ENCODE data around the gene FKBP9.
"Not testable (repeated sequence)": the region's sequence is repeated elsewhere in the genome, so short reads cannot be mapped to it uniquely, and the experiment has no call there.

The FKBP9 gene

DNA sequence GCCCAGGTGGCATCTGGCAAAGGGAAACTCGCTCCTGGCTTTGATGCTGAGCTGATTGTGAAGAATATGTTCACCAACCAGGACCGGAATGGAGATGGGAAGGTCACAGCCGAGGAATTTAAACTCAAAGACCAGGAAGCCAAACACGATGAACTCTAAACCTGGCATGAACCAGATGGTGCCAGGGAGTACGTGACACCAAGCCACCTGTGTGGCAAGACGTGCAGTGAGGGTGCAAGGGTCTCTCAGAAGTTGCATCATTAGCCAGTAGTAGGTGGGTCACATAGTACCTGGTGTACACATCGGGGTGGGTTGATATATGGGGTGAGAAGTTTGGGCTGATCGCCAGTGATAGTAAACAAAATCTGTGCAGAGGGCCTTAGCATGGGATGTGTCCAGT is 48.0 kb downstream of the FKBP9 start:
- H3K4me1 ChIP-seq (ENCODE audit: control insufficient read depth in 2 of 2, insufficient read depth in 2 of 2, low read length in 2 of 2); H3K36me3 ChIP-seq (ENCODE audit: control insufficient read depth in 2 of 2, insufficient read depth in 2 of 2, low read length in 2 of 2); H3K27me3 ChIP-seq (ENCODE audit: control insufficient read depth in 2 of 2, insufficient read depth in 2 of 2, low read length in 2 of 2); H3K9me3 ChIP-seq (ENCODE audit: control insufficient read depth in 2 of 2, low read length in 2 of 2); H3K27ac ChIP-seq (ENCODE audit: low read depth in 2 of 2, low read length in 2 of 2); H3K9ac ChIP-seq (ENCODE audit: low read depth in 1 of 2, low read length in 2 of 2); H3K4me3 ChIP-seq (ENCODE audit: low read length in 2 of 2): not testable (repeated sequence)

DNA sequence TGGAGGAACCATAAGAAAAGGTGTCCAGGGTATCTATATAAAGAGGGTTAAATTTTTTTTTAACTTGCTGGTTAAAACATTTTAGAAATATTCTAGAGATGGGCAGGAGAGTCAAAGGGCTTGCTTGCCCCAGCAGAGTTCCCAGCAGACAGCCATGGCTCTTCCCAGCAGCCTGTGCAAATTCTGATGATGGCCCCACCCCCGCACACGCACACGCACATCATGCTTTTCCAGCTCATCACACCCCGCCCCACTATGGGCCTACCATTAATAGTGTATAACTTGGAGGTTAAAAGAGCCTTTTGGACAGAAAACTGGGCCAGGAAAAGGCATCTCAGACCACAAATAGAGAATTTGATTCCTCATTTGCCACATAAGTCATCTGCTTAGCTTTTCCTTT is 48.5 kb downstream of the FKBP9 start:
- H3K27ac ChIP-seq (ENCODE audit: low read depth in 2 of 2, low read length in 2 of 2); H3K4me3 ChIP-seq (ENCODE audit: low read length in 2 of 2); H3K9ac ChIP-seq (ENCODE audit: low read depth in 1 of 2, low read length in 2 of 2); H3K4me1 ChIP-seq (ENCODE audit: control insufficient read depth in 2 of 2, insufficient read depth in 2 of 2, low read length in 2 of 2); H3K36me3 ChIP-seq (ENCODE audit: control insufficient read depth in 2 of 2, insufficient read depth in 2 of 2, low read length in 2 of 2); H3K27me3 ChIP-seq (ENCODE audit: control insufficient read depth in 2 of 2, insufficient read depth in 2 of 2, low read length in 2 of 2); H3K9me3 ChIP-seq (ENCODE audit: control insufficient read depth in 2 of 2, low read length in 2 of 2): not testable (repeated sequence)

DNA sequence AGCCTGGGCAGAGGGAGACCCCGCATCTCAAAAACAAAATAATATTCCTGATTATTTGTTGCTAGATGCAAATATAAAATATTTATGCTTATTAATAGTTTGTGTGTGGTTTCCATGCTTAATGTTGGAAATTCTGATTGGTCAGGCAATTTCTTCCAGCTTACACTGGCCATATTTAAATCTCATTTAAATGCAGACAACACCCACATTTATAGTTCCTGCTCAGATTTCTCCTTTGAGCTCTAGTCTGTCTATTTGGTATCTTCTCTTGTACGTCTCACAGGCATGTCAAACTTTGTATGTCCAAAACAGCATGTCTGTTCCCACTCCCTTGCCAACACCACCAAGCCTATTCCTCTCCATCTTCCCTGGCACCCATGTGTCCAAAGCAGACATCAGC is 52.5 kb downstream of the FKBP9 start:
- Histone ChIP-seq H3K4me3 (ENCODE audit: low read length in 2 of 2) (no peak overlapping the region), H3K27ac (ENCODE audit: low read depth in 2 of 2, low read length in 2 of 2) (no peak overlapping the region), H3K4me1 (ENCODE audit: control insufficient read depth in 2 of 2, insufficient read depth in 2 of 2, low read length in 2 of 2) (no peaks in the 10 kb centered on the region), H3K9ac (ENCODE audit: low read depth in 1 of 2, low read length in 2 of 2) (no peak overlapping the region), H3K27me3 (ENCODE audit: control insufficient read depth in 2 of 2, insufficient read depth in 2 of 2, low read length in 2 of 2) (no peaks in the 10 kb centered on the region), H3K9me3 (ENCODE audit: control insufficient read depth in 2 of 2, low read length in 2 of 2) (no peaks in the 10 kb centered on the region), H3K36me3 (ENCODE audit: control insufficient read depth in 2 of 2, insufficient read depth in 2 of 2, low read length in 2 of 2) (peaks cover 10 to 12% of the 10 kb centered on the region in 2 donors)

DNA sequence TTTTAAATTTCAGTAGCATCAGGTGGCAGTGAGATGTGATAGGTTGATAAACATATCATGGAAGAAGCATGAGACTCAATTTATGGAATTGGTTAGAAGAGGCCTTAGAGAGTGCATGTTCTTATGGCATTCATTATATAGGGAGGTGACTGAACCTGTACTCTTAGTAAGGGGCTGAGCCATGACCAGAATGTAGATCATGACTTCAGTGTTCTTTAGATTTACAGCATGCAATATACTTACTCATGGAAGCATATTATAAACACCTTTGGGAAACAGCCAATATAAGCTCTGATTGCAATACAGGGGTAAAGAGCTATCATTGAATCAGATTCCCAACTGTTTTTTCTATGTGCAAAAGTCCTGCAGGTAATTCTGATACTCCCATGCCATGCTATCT is 55.1 kb downstream of the FKBP9 start:
- Histone ChIP-seq H3K4me1 (ENCODE audit: control insufficient read depth in 2 of 2, insufficient read depth in 2 of 2, low read length in 2 of 2) (no peaks in the 10 kb centered on the region), H3K9ac (ENCODE audit: low read depth in 1 of 2, low read length in 2 of 2) (no peak overlapping the region), H3K9me3 (ENCODE audit: control insufficient read depth in 2 of 2, low read length in 2 of 2) (no peaks in the 10 kb centered on the region), H3K27ac (ENCODE audit: low read depth in 2 of 2, low read length in 2 of 2) (no peak overlapping the region), H3K27me3 (ENCODE audit: control insufficient read depth in 2 of 2, insufficient read depth in 2 of 2, low read length in 2 of 2) (no peaks in the 10 kb centered on the region), H3K36me3 (ENCODE audit: control insufficient read depth in 2 of 2, insufficient read depth in 2 of 2, low read length in 2 of 2) (peaks cover 19 to 23% of the 10 kb centered on the region in 2 donors), H3K4me3 (ENCODE audit: low read length in 2 of 2) (no peak overlapping the region)

DNA sequence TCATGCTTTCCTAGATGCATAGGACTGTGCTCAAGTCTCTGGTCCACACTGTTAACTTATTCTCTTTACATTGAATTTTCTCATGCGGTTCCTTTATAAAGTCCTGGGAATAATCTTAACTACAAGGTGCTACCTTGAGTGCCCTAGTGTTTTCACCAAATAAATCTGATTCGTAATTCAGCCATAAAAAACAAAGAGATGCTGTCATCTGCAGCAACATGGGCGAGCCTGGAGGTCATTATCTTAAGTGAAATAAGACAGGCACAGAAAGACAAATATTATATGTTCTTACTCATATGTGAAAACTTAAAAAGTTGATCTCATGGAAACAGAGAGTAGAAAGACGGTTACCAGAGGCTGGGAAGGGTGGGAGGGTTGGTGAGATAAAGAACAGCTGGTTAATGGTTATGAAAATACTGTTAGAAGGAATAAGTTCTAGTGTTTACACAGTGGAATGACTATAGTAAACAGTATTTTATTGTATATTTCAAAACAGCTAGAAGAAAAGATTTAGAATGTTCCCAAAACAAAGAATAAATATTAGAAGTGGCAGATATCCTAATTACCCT is 67.0 kb downstream of the FKBP9 start:
- H3K9ac ChIP-seq (ENCODE audit: low read depth in 1 of 2, low read length in 2 of 2), result peak overlapping the region in 1 of 2 donors; percentile 10
- H3K27me3 ChIP-seq (ENCODE audit: control insufficient read depth in 2 of 2, insufficient read depth in 2 of 2, low read length in 2 of 2), result no peaks in the 10 kb centered on the region
- no peak overlapping the region for H3K4me3 ChIP-seq (ENCODE audit: low read length in 2 of 2)
- H3K27ac ChIP-seq (ENCODE audit: low read depth in 2 of 2, low read length in 2 of 2), result peak overlapping the region in 1 of 2 donors; percentile 44
- H3K36me3 ChIP-seq (ENCODE audit: control insufficient read depth in 2 of 2, insufficient read depth in 2 of 2, low read length in 2 of 2), result peaks cover 19 to 31% of the 10 kb centered on the region in 2 donors
- no peaks in the 10 kb centered on the region for H3K4me1 ChIP-seq (ENCODE audit: control insufficient read depth in 2 of 2, insufficient read depth in 2 of 2, low read length in 2 of 2)
- H3K9me3 ChIP-seq (ENCODE audit: control insufficient read depth in 2 of 2, low read length in 2 of 2), result no peaks in the 10 kb centered on the region

DNA sequence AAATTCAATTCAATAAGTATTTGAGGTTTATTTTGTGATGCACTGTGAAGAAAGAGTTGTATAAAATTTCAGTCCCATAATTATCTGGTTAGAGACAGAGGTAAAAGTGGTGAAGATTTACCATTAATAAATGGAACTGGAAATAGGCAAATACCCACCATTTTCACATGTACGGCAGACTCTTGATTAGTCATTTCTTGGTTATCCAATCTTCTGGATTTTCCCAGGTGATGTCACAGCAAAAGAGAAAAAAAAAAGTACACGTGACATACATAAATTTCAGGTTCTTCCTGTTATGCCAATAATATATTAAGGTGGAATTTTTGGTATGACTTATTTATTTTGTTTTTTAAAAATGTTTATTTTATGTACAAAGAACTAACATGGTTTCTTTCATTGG is 78.5 kb downstream of the FKBP9 start:
- H3K36me3 ChIP-seq (ENCODE audit: control insufficient read depth in 2 of 2, insufficient read depth in 2 of 2, low read length in 2 of 2), result peaks cover 3 to 4% of the 10 kb centered on the region in 2 donors
- no peak overlapping the region for H3K9ac ChIP-seq (ENCODE audit: low read depth in 1 of 2, low read length in 2 of 2)
- H3K4me1 ChIP-seq (ENCODE audit: control insufficient read depth in 2 of 2, insufficient read depth in 2 of 2, low read length in 2 of 2), result peaks cover 0 to 11% of the 10 kb centered on the region in 2 donors
- H3K9me3 ChIP-seq (ENCODE audit: control insufficient read depth in 2 of 2, low read length in 2 of 2), result no peaks in the 10 kb centered on the region
- no peak overlapping the region for H3K4me3 ChIP-seq (ENCODE audit: low read length in 2 of 2)
- no peak overlapping the region for H3K27ac ChIP-seq (ENCODE audit: low read depth in 2 of 2, low read length in 2 of 2)
- H3K27me3 ChIP-seq (ENCODE audit: control insufficient read depth in 2 of 2, insufficient read depth in 2 of 2, low read length in 2 of 2), result no peaks in the 10 kb centered on the region

DNA sequence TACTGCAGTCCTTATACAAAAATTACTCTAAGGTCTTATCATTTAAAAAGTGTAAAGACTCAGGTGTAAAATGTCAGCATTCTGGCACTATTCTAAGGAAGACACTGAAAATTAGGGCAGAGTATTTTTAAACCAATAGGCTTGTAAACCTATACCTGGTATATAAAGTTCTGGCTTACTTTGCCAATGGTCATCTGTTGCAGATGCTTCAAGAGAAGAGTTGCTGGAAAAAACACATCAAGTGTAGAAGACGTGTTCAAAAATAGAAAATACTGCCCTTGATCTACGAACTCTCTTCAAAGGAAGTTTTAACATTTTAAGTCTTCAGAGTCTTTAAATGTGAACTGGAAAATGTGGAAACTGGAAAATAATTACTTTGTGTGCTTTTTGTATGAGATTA is 81.4 kb downstream of the FKBP9 start:
- peak overlapping the region in 1 of 2 donors; percentile 78 for H3K27ac ChIP-seq (ENCODE audit: low read depth in 2 of 2, low read length in 2 of 2)
- peak overlapping the region; percentile 69 to 72 for H3K4me3 ChIP-seq (ENCODE audit: low read length in 2 of 2)
- peaks cover 0 to 31% of the 10 kb centered on the region in 2 donors for H3K4me1 ChIP-seq (ENCODE audit: control insufficient read depth in 2 of 2, insufficient read depth in 2 of 2, low read length in 2 of 2)
- peak overlapping the region; percentile 20 to 61 for H3K9ac ChIP-seq (ENCODE audit: low read depth in 1 of 2, low read length in 2 of 2)
- H3K36me3 ChIP-seq (ENCODE audit: control insufficient read depth in 2 of 2, insufficient read depth in 2 of 2, low read length in 2 of 2), result peaks cover 0 to 3% of the 10 kb centered on the region in 2 donors
- no peaks in the 10 kb centered on the region for H3K27me3 ChIP-seq (ENCODE audit: control insufficient read depth in 2 of 2, insufficient read depth in 2 of 2, low read length in 2 of 2)
- H3K9me3 ChIP-seq (ENCODE audit: control insufficient read depth in 2 of 2, low read length in 2 of 2), result no peaks in the 10 kb centered on the region

DNA sequence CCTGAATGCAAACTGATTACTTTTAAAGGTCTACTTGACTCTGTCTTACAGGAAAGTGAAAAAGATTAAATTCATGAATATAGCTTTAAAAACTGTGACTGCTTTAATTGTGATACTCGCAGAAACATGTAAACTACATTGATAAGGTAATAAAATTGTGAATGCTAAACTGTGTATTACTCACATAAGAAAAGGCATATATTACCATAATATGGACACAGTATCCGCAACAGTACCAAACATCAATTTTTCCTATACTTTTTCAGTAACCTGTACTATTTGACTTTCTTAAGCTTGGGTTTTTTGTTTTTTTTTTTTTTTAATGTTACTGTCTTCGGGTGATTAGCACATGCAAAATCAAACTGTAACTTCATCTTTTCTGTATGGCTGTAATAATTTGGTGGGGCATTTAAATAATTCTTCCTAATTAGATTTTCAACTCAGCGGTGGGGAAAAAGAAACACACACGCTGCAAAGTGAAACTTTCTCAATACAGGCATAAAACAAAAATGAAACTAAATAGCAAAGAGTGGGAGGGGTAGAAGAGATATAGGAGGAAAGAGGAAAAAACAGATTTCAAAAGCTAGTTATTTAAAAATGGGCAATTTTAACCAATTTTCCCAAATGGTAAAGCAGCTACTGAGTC is 82.1 kb downstream of the FKBP9 start:
- no peaks in the 10 kb centered on the region for H3K9me3 ChIP-seq (ENCODE audit: control insufficient read depth in 2 of 2, low read length in 2 of 2)
- H3K4me1 ChIP-seq (ENCODE audit: control insufficient read depth in 2 of 2, insufficient read depth in 2 of 2, low read length in 2 of 2), result peaks cover 0 to 32% of the 10 kb centered on the region in 2 donors
- H3K36me3 ChIP-seq (ENCODE audit: control insufficient read depth in 2 of 2, insufficient read depth in 2 of 2, low read length in 2 of 2), result peaks cover 0 to 3% of the 10 kb centered on the region in 2 donors
- peak overlapping the region; percentile 17 to 78 for H3K27ac ChIP-seq (ENCODE audit: low read depth in 2 of 2, low read length in 2 of 2)
- H3K27me3 ChIP-seq (ENCODE audit: control insufficient read depth in 2 of 2, insufficient read depth in 2 of 2, low read length in 2 of 2), result no peaks in the 10 kb centered on the region
- H3K4me3 ChIP-seq (ENCODE audit: low read length in 2 of 2), result peak overlapping the region; percentile 69 to 72
- peak overlapping the region; percentile 18 to 61 for H3K9ac ChIP-seq (ENCODE audit: low read depth in 1 of 2, low read length in 2 of 2)

DNA sequence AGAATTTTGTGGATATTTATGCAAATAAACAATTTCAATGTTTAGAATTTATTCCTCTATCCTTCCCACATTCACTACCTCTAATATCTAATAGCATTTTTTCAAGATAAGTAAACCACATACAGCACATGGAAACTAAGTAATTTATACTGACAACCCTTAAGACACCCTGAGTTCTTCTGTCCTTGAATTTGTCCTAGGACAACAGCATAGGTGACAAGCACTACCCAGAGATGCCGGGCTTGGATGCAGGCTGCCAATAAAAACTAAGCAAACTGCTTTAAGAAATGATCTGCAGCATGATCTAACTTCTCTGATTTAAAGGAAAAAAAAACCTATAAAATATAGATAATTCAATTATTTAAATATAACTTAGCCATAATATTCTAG is 82.7 kb downstream of the FKBP9 start:
- peaks cover 0 to 3% of the 10 kb centered on the region in 2 donors for H3K36me3 ChIP-seq (ENCODE audit: control insufficient read depth in 2 of 2, insufficient read depth in 2 of 2, low read length in 2 of 2)
- H3K27me3 ChIP-seq (ENCODE audit: control insufficient read depth in 2 of 2, insufficient read depth in 2 of 2, low read length in 2 of 2), result no peaks in the 10 kb centered on the region
- peak overlapping the region; percentile 18 to 61 for H3K9ac ChIP-seq (ENCODE audit: low read depth in 1 of 2, low read length in 2 of 2)
- peak overlapping the region; percentile 17 to 78 for H3K27ac ChIP-seq (ENCODE audit: low read depth in 2 of 2, low read length in 2 of 2)
- no peaks in the 10 kb centered on the region for H3K9me3 ChIP-seq (ENCODE audit: control insufficient read depth in 2 of 2, low read length in 2 of 2)
- peak overlapping the region; percentile 69 to 72 for H3K4me3 ChIP-seq (ENCODE audit: low read length in 2 of 2)
- peaks cover 0 to 32% of the 10 kb centered on the region in 2 donors for H3K4me1 ChIP-seq (ENCODE audit: control insufficient read depth in 2 of 2, insufficient read depth in 2 of 2, low read length in 2 of 2)

DNA sequence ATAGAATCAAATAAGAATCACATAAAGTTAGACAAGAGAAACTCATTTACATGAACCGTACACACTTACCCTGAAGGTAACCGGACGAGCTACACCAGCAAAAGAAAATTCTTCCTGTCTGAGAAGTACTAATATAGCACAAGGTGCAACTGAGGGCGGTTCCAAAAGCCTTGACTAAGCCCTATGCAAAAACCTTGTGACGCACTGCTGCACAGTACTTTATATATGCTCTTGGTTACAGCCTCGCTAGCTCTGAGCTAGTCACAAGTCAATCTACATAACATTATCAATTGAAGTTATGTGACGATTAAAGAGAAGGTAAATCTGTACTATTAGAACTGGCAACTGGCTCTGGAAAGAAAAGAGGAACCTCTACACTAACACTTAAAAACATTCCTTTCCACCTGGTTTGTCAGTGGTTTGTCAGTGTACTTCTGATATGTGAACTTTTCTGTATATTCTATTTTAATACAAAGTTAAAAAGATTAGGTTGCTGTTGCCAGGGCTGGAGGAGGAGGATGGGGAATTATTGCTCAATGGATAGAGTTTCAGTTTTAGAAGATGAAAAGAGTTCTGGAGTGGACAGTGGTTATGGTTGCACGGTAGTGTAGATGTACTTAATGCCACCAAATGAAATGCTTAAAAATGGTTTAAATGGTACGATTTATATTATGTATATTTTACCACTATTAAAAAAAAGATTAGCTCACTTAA is 83.7 kb downstream of the FKBP9 start:
- H3K4me1 ChIP-seq (ENCODE audit: control insufficient read depth in 2 of 2, insufficient read depth in 2 of 2, low read length in 2 of 2), result peaks cover 2 to 32% of the 10 kb centered on the region in 2 donors
- peak overlapping the region; percentile 14 to 61 for H3K9ac ChIP-seq (ENCODE audit: low read depth in 1 of 2, low read length in 2 of 2)
- H3K27ac ChIP-seq (ENCODE audit: low read depth in 2 of 2, low read length in 2 of 2), result peak overlapping the region; percentile 62 to 65

More for the DNA sequence above, 83.7 kb downstream of the FKBP9 start:
- H3K36me3 ChIP-seq (ENCODE audit: control insufficient read depth in 2 of 2, insufficient read depth in 2 of 2, low read length in 2 of 2), result no peaks in the 10 kb centered on the region
- peak overlapping the region; percentile 69 to 72 for H3K4me3 ChIP-seq (ENCODE audit: low read length in 2 of 2)
- no peaks in the 10 kb centered on the region for H3K27me3 ChIP-seq (ENCODE audit: control insufficient read depth in 2 of 2, insufficient read depth in 2 of 2, low read length in 2 of 2)
- H3K9me3 ChIP-seq (ENCODE audit: control insufficient read depth in 2 of 2, low read length in 2 of 2), result no peaks in the 10 kb centered on the region
